Measurements from ENCODE around the gene SIRPB1. TPM values are rescaled to one million over a fixed set of nuclear protein-coding genes. Genes with fewer than 3 reads are reported as not detected.

SIRPB1 gene
- polyA plus RNA-seq, 1 donor (not counting 4 experiments of a cell fraction or from before 2014, with no cell fraction given) = not detected

DNA sequence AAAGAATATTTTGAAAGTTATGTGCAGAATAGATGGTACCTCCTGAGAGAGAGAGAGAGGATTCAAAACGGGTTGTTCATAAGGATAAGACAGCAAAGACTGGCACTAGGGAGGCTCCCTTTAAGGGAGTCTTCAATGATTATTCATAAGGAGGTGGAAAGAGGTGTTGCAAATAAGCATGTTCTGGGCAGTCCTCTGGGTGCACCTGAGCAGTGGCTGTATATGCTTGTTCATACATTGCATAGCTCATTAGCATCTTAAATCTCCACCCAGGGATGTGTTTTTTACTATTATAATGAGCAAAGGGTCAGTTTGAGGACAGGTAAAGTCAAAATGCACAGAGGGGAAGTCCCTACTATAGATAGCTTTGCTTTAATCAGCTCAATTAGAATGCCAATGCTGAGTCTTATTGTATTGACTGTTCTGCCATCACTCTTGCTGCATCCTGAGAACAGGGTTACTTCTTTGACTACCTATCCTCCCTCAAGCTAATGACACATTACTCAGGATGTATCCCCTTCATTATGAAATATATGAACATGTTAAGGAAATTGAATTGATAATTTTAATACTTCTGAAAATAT is 47.8 kb upstream of the SIRPB1 start:
- no peaks in the 10 kb centered on the region for H3K9me1 ChIP-seq (ENCODE audit: control insufficient read depth, extremely low read depth, insufficient read depth, low read length)
- no peaks in the 10 kb centered on the region for H3K27me3 ChIP-seq (ENCODE audit: control insufficient read depth, extremely low read depth, insufficient read depth, low read length)
- DNase-seq (ENCODE audit: low read depth, low spot score) (no peak), FAIRE-seq (no peak)
- H3K9ac ChIP-seq (ENCODE audit: control insufficient read depth, extremely low read depth, insufficient read depth, low read length) = no peak overlapping the region
- H3K9me3 ChIP-seq (ENCODE audit: control insufficient read depth, low read depth, low read length) = no peaks in the 10 kb centered on the region
- TF ChIP-seq, protein P1, sequence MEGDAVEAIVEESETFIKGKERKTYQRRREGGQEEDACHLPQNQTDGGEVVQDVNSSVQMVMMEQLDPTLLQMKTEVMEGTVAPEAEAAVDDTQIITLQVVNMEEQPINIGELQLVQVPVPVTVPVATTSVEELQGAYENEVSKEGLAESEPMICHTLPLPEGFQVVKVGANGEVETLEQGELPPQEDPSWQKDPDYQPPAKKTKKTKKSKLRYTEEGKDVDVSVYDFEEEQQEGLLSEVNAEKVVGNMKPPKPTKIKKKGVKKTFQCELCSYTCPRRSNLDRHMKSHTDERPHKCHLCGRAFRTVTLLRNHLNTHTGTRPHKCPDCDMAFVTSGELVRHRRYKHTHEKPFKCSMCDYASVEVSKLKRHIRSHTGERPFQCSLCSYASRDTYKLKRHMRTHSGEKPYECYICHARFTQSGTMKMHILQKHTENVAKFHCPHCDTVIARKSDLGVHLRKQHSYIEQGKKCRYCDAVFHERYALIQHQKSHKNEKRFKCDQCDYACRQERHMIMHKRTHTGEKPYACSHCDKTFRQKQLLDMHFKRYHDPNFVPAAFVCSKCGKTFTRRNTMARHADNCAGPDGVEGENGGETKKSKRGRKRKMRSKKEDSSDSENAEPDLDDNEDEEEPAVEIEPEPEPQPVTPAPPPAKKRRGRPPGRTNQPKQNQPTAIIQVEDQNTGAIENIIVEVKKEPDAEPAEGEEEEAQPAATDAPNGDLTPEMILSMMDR (optimal IDR thresholded peaks at IDR 0.05 in 1 of 3, IDR thresholded peaks at IDR 0.05 in 1 of 3, conservative IDR thresholded peaks at IDR 0.05 in 1 of 3; ENCODE audit: extremely low read depth in 1 of 3, insufficient read depth in 2 of 3, low read length in 3 of 3) = no peak
- no peak for TF ChIP-seq EZH2 (IDR thresholded peaks at IDR 0.05; ENCODE audit: low read length)
- no peak overlapping the region for H3K4me3 ChIP-seq (ENCODE audit: control insufficient read depth in 2 of 3, extremely low read depth in 1 of 3, insufficient read depth in 2 of 3, low read depth in 1 of 3, low read length in 3 of 3)
- H3K4me2 ChIP-seq (ENCODE audit: control insufficient read depth, extremely low read depth, insufficient read depth, low read depth, low read length) = no peak overlapping the region
- no peak overlapping the region for H3K27ac ChIP-seq (ENCODE audit: control insufficient read depth, insufficient read depth, low read length)
- no peaks in the 10 kb centered on the region for H3K36me3 ChIP-seq (ENCODE audit: control insufficient read depth in 2 of 2, extremely low read depth in 1 of 2, insufficient read depth in 2 of 2, low read length in 2 of 2)
- H3K4me1 ChIP-seq (ENCODE audit: control insufficient read depth, extremely low read depth, insufficient read depth, low read length) = peaks cover 7% of the 10 kb centered on the region
- no peaks in the 10 kb centered on the region for H4K20me1 ChIP-seq (ENCODE audit: control insufficient read depth, extremely low read depth, insufficient read depth, low read length)
- dilution Hi-C loops (cut with MboI; ENCODE audit: extremely low pct_ligation_motif_present, low sequenced_read_pairs) = no loop called here
- no peaks in the 10 kb centered on the region for H3K79me2 ChIP-seq (ENCODE audit: control insufficient read depth, insufficient read depth, low read length)
- H2AFZ ChIP-seq (ENCODE audit: control insufficient read depth, low read length) = no peak overlapping the region

DNA sequence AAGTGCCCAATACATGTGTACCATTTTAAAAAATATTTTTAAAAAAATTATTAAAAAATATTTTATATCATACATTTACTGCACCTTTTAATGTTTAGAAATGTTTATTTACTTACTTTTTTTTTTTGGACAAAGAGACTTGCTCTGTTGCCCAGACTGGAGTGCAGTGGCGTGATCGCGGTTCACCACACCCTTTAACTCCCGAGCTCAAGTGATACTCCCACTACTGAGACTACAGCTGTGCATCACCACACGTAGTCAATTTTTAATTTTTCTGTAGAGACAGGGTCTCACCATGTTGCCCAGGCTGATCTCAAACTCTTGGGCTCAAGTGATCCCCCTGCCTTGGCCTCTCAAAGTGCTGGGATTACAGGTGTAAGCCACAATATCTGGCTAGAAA is 47.0 kb upstream of the SIRPB1 start:
- Histone ChIP-seq H3K79me2 (ENCODE audit: control insufficient read depth, insufficient read depth, low read length) (no peaks in the 10 kb centered on the region), H3K4me2 (ENCODE audit: control insufficient read depth, extremely low read depth, insufficient read depth, low read depth, low read length) (no peak overlapping the region), H3K9me1 (ENCODE audit: control insufficient read depth, extremely low read depth, insufficient read depth, low read length) (no peaks in the 10 kb centered on the region), H2AFZ (ENCODE audit: control insufficient read depth, low read length) (no peak overlapping the region), H3K9ac (ENCODE audit: control insufficient read depth, extremely low read depth, insufficient read depth, low read length) (no peak overlapping the region), H3K27ac (ENCODE audit: control insufficient read depth, insufficient read depth, low read length) (no peak overlapping the region), H3K4me3 (ENCODE audit: control insufficient read depth in 2 of 3, extremely low read depth in 1 of 3, insufficient read depth in 2 of 3, low read depth in 1 of 3, low read length in 3 of 3) (no peak overlapping the region), H3K9me3 (ENCODE audit: control insufficient read depth, low read depth, low read length) (no peaks in the 10 kb centered on the region), H3K4me1 (ENCODE audit: control insufficient read depth, extremely low read depth, insufficient read depth, low read length) (peaks cover 7% of the 10 kb centered on the region), H4K20me1 (ENCODE audit: control insufficient read depth, extremely low read depth, insufficient read depth, low read length) (no peaks in the 10 kb centered on the region), H3K36me3 (ENCODE audit: control insufficient read depth in 2 of 2, extremely low read depth in 1 of 2, insufficient read depth in 2 of 2, low read length in 2 of 2) (no peaks in the 10 kb centered on the region), H3K27me3 (ENCODE audit: control insufficient read depth, extremely low read depth, insufficient read depth, low read length) (no peaks in the 10 kb centered on the region)
- DNase-seq (ENCODE audit: low read depth, low spot score) (no peak), FAIRE-seq (no peak)
- dilution Hi-C loops (cut with MboI; ENCODE audit: extremely low pct_ligation_motif_present, low sequenced_read_pairs) = no loop called here
- TF ChIP-seq EZH2 (IDR thresholded peaks at IDR 0.05; ENCODE audit: low read length) = no peak
- TF ChIP-seq, protein P1 (optimal IDR thresholded peaks at IDR 0.05 in 1 of 3, IDR thresholded peaks at IDR 0.05 in 1 of 3, conservative IDR thresholded peaks at IDR 0.05 in 1 of 3; ENCODE audit: extremely low read depth in 1 of 3, insufficient read depth in 2 of 3, low read length in 3 of 3) = no peak

Measured in keratinocyte (primary cell).